ENCODE data around the gene TBC1D5.

GRCh38 chr3:17625133-17625532, 117.3 kb downstream of the TBC1D5 start:
- TF ChIP-seq, protein P1, sequence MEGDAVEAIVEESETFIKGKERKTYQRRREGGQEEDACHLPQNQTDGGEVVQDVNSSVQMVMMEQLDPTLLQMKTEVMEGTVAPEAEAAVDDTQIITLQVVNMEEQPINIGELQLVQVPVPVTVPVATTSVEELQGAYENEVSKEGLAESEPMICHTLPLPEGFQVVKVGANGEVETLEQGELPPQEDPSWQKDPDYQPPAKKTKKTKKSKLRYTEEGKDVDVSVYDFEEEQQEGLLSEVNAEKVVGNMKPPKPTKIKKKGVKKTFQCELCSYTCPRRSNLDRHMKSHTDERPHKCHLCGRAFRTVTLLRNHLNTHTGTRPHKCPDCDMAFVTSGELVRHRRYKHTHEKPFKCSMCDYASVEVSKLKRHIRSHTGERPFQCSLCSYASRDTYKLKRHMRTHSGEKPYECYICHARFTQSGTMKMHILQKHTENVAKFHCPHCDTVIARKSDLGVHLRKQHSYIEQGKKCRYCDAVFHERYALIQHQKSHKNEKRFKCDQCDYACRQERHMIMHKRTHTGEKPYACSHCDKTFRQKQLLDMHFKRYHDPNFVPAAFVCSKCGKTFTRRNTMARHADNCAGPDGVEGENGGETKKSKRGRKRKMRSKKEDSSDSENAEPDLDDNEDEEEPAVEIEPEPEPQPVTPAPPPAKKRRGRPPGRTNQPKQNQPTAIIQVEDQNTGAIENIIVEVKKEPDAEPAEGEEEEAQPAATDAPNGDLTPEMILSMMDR (IDR thresholded peaks at IDR 0.05) = no peak
- no peak for TF ChIP-seq POLR2A (IDR thresholded peaks at IDR 0.05)
- TF ChIP-seq POLR2AphosphoS5 (IDR thresholded peaks at IDR 0.05) = no peak
